ENCODE results near the gene PACRG. TPM values are rescaled to one million over a fixed set of nuclear protein-coding genes. Genes with fewer than 3 reads are reported as not detected.

The PACRG gene
- total RNA-seq, 1 donor from 2014 or later, result 1.1 TPM

- Mint-ChIP-seq H3K27me3 (ENCODE audit: low read depth) (no peaks in the 10 kb centered on the region), H3K4me3 (ENCODE audit: unreplicated experiment) (peak overlapping the region; percentile 59), H3K9me3 (ENCODE audit: low read depth) (no peaks in the 10 kb centered on the region), H3K27ac (ENCODE audit: unreplicated experiment) (peak overlapping the region; percentile 64), H3K4me1 (ENCODE audit: low read depth) (peaks cover 26% of the 10 kb centered on the region), H3K36me3 (ENCODE audit: low read depth) (no peaks in the 10 kb centered on the region)
- TF ChIP-seq CTCF (IDR thresholded peaks at IDR 0.05), result no peak
- DNase-seq (ENCODE audit: low spot score), result no peak
These were observed 129.6 kb downstream of the PACRG start for GRCh38 chr6:162857326-162857725.

DNA sequence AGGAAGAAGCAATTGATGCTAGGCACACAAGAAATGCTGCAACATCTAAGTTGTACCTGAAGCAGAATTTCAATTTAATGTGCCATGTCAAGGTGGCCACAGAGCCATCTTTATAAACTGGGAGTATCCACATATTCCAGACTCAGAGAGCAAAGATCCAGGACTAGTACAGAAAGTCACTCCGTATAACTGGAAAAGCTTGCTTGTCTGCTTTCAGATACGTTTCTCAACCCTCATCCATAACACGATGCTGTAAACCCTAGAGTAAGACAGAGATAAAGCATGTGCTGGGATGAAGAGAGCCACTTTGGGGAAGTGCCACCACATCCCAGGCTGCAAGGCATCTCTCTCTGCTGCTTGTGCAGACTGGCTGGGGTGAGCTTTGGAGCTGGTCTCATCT, 134.7 kb downstream of the PACRG start:
- TF ChIP-seq CTCF (IDR thresholded peaks at IDR 0.05), result no peak
- H3K4me3 Mint-ChIP-seq (ENCODE audit: unreplicated experiment), result no peak overlapping the region
- H3K27me3 Mint-ChIP-seq (ENCODE audit: low read depth), result no peaks in the 10 kb centered on the region
- DNase-seq (ENCODE audit: low spot score), result no peak
- H3K9me3 Mint-ChIP-seq (ENCODE audit: low read depth), result no peaks in the 10 kb centered on the region
- peaks cover 6% of the 10 kb centered on the region for H3K4me1 Mint-ChIP-seq (ENCODE audit: low read depth)
- no peak overlapping the region for H3K27ac Mint-ChIP-seq (ENCODE audit: unreplicated experiment)
- no peaks in the 10 kb centered on the region for H3K36me3 Mint-ChIP-seq (ENCODE audit: low read depth)

- Mint-ChIP-seq H3K27ac (ENCODE audit: unreplicated experiment) (no peak overlapping the region), H3K9me3 (ENCODE audit: low read depth) (no peaks in the 10 kb centered on the region)
These were observed 135.2 kb downstream of the PACRG start for GRCh38 chr6:162862941-162863340.

GRCh38 chr6:162863821-162864220, 136.0 kb downstream of the PACRG start:
- no peaks in the 10 kb centered on the region for H3K36me3 Mint-ChIP-seq (ENCODE audit: low read depth)
- no peak overlapping the region for H3K27ac Mint-ChIP-seq (ENCODE audit: unreplicated experiment)
- no peak for DNase-seq (ENCODE audit: low spot score)
- H3K4me3 Mint-ChIP-seq (ENCODE audit: unreplicated experiment), result no peak overlapping the region
- H3K9me3 Mint-ChIP-seq (ENCODE audit: low read depth), result no peaks in the 10 kb centered on the region
- H3K4me1 Mint-ChIP-seq (ENCODE audit: low read depth), result peaks cover 5% of the 10 kb centered on the region
- TF ChIP-seq CTCF (IDR thresholded peaks at IDR 0.05), result no peak
- H3K27me3 Mint-ChIP-seq (ENCODE audit: low read depth), result no peaks in the 10 kb centered on the region

More at GRCh38 chr6:162862941-162863340, 135.2 kb downstream of the PACRG start:
- Mint-ChIP-seq H3K4me3 (ENCODE audit: unreplicated experiment) (no peak overlapping the region), H3K4me1 (ENCODE audit: low read depth) (peaks cover 5% of the 10 kb centered on the region), H3K27me3 (ENCODE audit: low read depth) (no peaks in the 10 kb centered on the region), H3K36me3 (ENCODE audit: low read depth) (no peaks in the 10 kb centered on the region)
- DNase-seq (ENCODE audit: low spot score), result no peak
- no peak for TF ChIP-seq CTCF (IDR thresholded peaks at IDR 0.05)

GRCh38 chr6:162864911-162865310, 137.1 kb downstream of the PACRG start:
- no peak for DNase-seq (ENCODE audit: low spot score)
- Mint-ChIP-seq H3K4me3 (ENCODE audit: unreplicated experiment) (no peak overlapping the region), H3K4me1 (ENCODE audit: low read depth) (peaks cover 5% of the 10 kb centered on the region), H3K9me3 (ENCODE audit: low read depth) (no peaks in the 10 kb centered on the region), H3K27ac (ENCODE audit: unreplicated experiment) (no peak overlapping the region), H3K27me3 (ENCODE audit: low read depth) (no peaks in the 10 kb centered on the region), H3K36me3 (ENCODE audit: low read depth) (no peaks in the 10 kb centered on the region)
- no peak for TF ChIP-seq CTCF (IDR thresholded peaks at IDR 0.05)
